GM18507 (cell line): Measurements from ENCODE around the gene TMEM132D.

Experiments
- DNase-seq: peaks from one replicate; pipeline ENCODE4 v3.0.0; 2011; ENCODE audit warnings: low read depth; ENCODE audit not compliant: insufficient read length; ENCODE audit errors: extremely low spot score
- FAIRE-seq: peaks from 2 replicates; lab custom pipeline; 2011; peaks lifted over from hg19 to GRCh38; lab: Jason Lieb, UNC

TMEM132D gene

GRCh38 chr12:129830796-129831195, 73.0 kb downstream of the TMEM132D start:
- FAIRE-seq (no peak), DNase-seq (no peak)

GRCh38 chr12:129827866-129828384, 75.9 kb downstream of the TMEM132D start:
- no peak for FAIRE-seq

GRCh38 chr12:129827102-129827865, 76.5 kb downstream of the TMEM132D start:
- FAIRE-seq (no peak), DNase-seq (no peak)

More at GRCh38 chr12:129827866-129828384, 75.9 kb downstream of the TMEM132D start:
- DNase-seq: no peak

- DNase-seq: no peak
- FAIRE-seq: no peak
These were observed 77.6 kb downstream of the TMEM132D start for GRCh38 chr12:129826273-129826672.

GRCh38 chr12:129825316-129825715, 78.5 kb downstream of the TMEM132D start:
- DNase-seq (no peak), FAIRE-seq (no peak)

- FAIRE-seq (no peak), DNase-seq (no peak)
These were observed 81.9 kb downstream of the TMEM132D start for GRCh38 chr12:129821964-129822363.

GRCh38 chr12:129819391-129819790, 84.4 kb downstream of the TMEM132D start:
- FAIRE-seq: no peak
- no peak for DNase-seq

GRCh38 chr12:129815846-129816245, 88.0 kb downstream of the TMEM132D start:
- DNase-seq: no peak

GRCh38 chr12:129811963-129812362, 91.9 kb downstream of the TMEM132D start:
- FAIRE-seq (no peak), DNase-seq (no peak)

More at GRCh38 chr12:129815846-129816245, 88.0 kb downstream of the TMEM132D start:
- FAIRE-seq: no peak

- FAIRE-seq (no peak), DNase-seq (no peak)
These were observed 96.7 kb downstream of the TMEM132D start for GRCh38 chr12:129807136-129807535.

- FAIRE-seq (no peak), DNase-seq (no peak)
These were observed 112.4 kb downstream of the TMEM132D start for GRCh38 chr12:129791396-129791795.

- FAIRE-seq (no peak), DNase-seq (no peak)
These were observed 112.9 kb downstream of the TMEM132D start for GRCh38 chr12:129790930-129791329.

- no peak for DNase-seq
- FAIRE-seq: no peak
These were observed 113.5 kb downstream of the TMEM132D start for GRCh38 chr12:129790331-129790730.

GRCh38 chr12:129789921-129790320, 113.9 kb downstream of the TMEM132D start:
- DNase-seq (no peak), FAIRE-seq (no peak)

- no peak for FAIRE-seq
- no peak for DNase-seq
These were observed 115.2 kb downstream of the TMEM132D start for GRCh38 chr12:129788506-129789084.

GRCh38 chr12:129779989-129780388, 123.8 kb downstream of the TMEM132D start:
- FAIRE-seq (no peak), DNase-seq (no peak)

- FAIRE-seq: no peak
- DNase-seq: no peak
These were observed 124.8 kb downstream of the TMEM132D start for GRCh38 chr12:129779033-129779432.

- FAIRE-seq (no peak), DNase-seq (no peak)
These were observed 126.7 kb downstream of the TMEM132D start for GRCh38 chr12:129776977-129777667.

GRCh38 chr12:129772501-129773493, 131.0 kb downstream of the TMEM132D start:
- no peak for FAIRE-seq
- no peak for DNase-seq
